ENCODE data around the gene INTS1.

GRCh38 chr7:1542329-1542728 is 38.1 kb upstream of the INTS1 start:
- no peak for TF ChIP-seq CTCF (IDR thresholded peaks at IDR 0.05)
- no peak for TF ChIP-seq POLR2A (IDR thresholded peaks at IDR 0.05)
